ENCODE data around the gene FBXL7.

Gene FBXL7

GRCh38 chr5:15502208-15502607 is 2.2 kb downstream of the FBXL7 start:
- no peak for DNase-seq (ENCODE audit: low spot score)

- DNase-seq (ENCODE audit: low spot score): no peak
These were observed 6.2 kb downstream of the FBXL7 start for GRCh38 chr5:15506146-15506545.

- DNase-seq (ENCODE audit: low spot score): no peak
These were observed 6.9 kb downstream of the FBXL7 start for GRCh38 chr5:15506897-15507296.

GRCh38 chr5:15510092-15510491 is 10.1 kb downstream of the FBXL7 start:
- no peak for DNase-seq (ENCODE audit: low spot score)

- no peak for DNase-seq (ENCODE audit: low spot score)
These were observed 10.9 kb downstream of the FBXL7 start for GRCh38 chr5:15510831-15511230.

GRCh38 chr5:15513431-15513830 is 13.5 kb downstream of the FBXL7 start:
- DNase-seq (ENCODE audit: low spot score): no peak

GRCh38 chr5:15513911-15514310 is 13.9 kb downstream of the FBXL7 start:
- DNase-seq (ENCODE audit: low spot score): no peak

- DNase-seq (ENCODE audit: low spot score): no peak
These were observed 15.2 kb downstream of the FBXL7 start for GRCh38 chr5:15515229-15515628.

- DNase-seq (ENCODE audit: low spot score): no peak
These were observed 16.5 kb downstream of the FBXL7 start for GRCh38 chr5:15516486-15516885.

- DNase-seq (ENCODE audit: low spot score): no peak
These were observed 18.8 kb downstream of the FBXL7 start for GRCh38 chr5:15518786-15519185.

GRCh38 chr5:15520856-15521255 is 20.9 kb downstream of the FBXL7 start:
- DNase-seq (ENCODE audit: low spot score): no peak

GRCh38 chr5:15521381-15522186 is 21.6 kb downstream of the FBXL7 start:
- no peak for DNase-seq (ENCODE audit: low spot score)

GRCh38 chr5:15522187-15522520 is 22.2 kb downstream of the FBXL7 start:
- no peak for DNase-seq (ENCODE audit: low spot score)

GRCh38 chr5:15524712-15525111 is 24.7 kb downstream of the FBXL7 start:
- DNase-seq (ENCODE audit: low spot score): no peak

GRCh38 chr5:15525703-15526275 is 25.8 kb downstream of the FBXL7 start:
- DNase-seq (ENCODE audit: low spot score): no peak

- no peak for DNase-seq (ENCODE audit: low spot score)
These were observed 26.4 kb downstream of the FBXL7 start for GRCh38 chr5:15526413-15526812.

GRCh38 chr5:15528476-15528875 is 28.5 kb downstream of the FBXL7 start:
- DNase-seq (ENCODE audit: low spot score): no peak

GRCh38 chr5:15529013-15529412 is 29.0 kb downstream of the FBXL7 start:
- no peak for DNase-seq (ENCODE audit: low spot score)

GRCh38 chr5:15529821-15530220 is 29.8 kb downstream of the FBXL7 start:
- no peak for DNase-seq (ENCODE audit: low spot score)

GRCh38 chr5:15533129-15533893 is 33.3 kb downstream of the FBXL7 start:
- no peak for DNase-seq (ENCODE audit: low spot score)

GRCh38 chr5:15535938-15536337 is 36.0 kb downstream of the FBXL7 start:
- DNase-seq (ENCODE audit: low spot score): no peak

GRCh38 chr5:15538516-15538915 is 38.5 kb downstream of the FBXL7 start:
- DNase-seq (ENCODE audit: low spot score): no peak

GRCh38 chr5:15539951-15540350 is 40.0 kb downstream of the FBXL7 start:
- no peak for DNase-seq (ENCODE audit: low spot score)

Data from SW480 (cell line).